HG03469 (cell line): Measurements from ENCODE around the gene WT1.
"Not testable (repeated sequence)": the region's sequence is repeated elsewhere in the genome, so short reads cannot be mapped to it uniquely, and the experiment has no call there.

Experiments
- ATAC-seq: cut with Tn5 transposase; IDR thresholded peaks from one replicate; pipeline ENCODE4 v1.9.1; 2021; ENCODE audit warnings: mild to moderate bottlenecking, moderate library complexity, moderate number of reproducible peaks; ENCODE audit not compliant: unreplicated experiment

The WT1 gene

GRCh38 chr11:32435511-32435941 lies at the start of gene WT1:
WT1 (minus strand) TSS chr11:32435539.
- no peak for ATAC-seq

- no peak for ATAC-seq
Observed at GRCh38 chr11:32479291-32479690, 44.0 kb upstream of the WT1 start.

- no peak for ATAC-seq
Observed at GRCh38 chr11:32478277-32478731, 43.0 kb upstream of the WT1 start.

GRCh38 chr11:32473282-32473909 lies 38.1 kb upstream of the WT1 start:
- ATAC-seq = no peak

- ATAC-seq = no peak
Observed at GRCh38 chr11:32472226-32472625, 36.9 kb upstream of the WT1 start.

- not testable (repeated sequence) for ATAC-seq
Observed at GRCh38 chr11:32471544-32471943, 36.2 kb upstream of the WT1 start.

- no peak for ATAC-seq
Observed at GRCh38 chr11:32469791-32470190, 34.5 kb upstream of the WT1 start.

GRCh38 chr11:32466279-32466915 lies 31.1 kb upstream of the WT1 start:
- no peak for ATAC-seq

- ATAC-seq = no peak
Observed at GRCh38 chr11:32464078-32464477, 28.7 kb upstream of the WT1 start.

- ATAC-seq = no peak
Observed at GRCh38 chr11:32462011-32462690, 26.8 kb upstream of the WT1 start.

- ATAC-seq = no peak
Observed at GRCh38 chr11:32456864-32457263, 21.5 kb upstream of the WT1 start.

- ATAC-seq = no peak
Observed at GRCh38 chr11:32454993-32455392, 19.7 kb upstream of the WT1 start.

- ATAC-seq = no peak
Observed at GRCh38 chr11:32451808-32452207, 16.5 kb upstream of the WT1 start.

GRCh38 chr11:32450372-32450771 lies 15.0 kb upstream of the WT1 start:
- no peak for ATAC-seq

GRCh38 chr11:32448232-32448631 lies 12.9 kb upstream of the WT1 start:
- ATAC-seq = no peak

GRCh38 chr11:32447252-32447651 lies 11.9 kb upstream of the WT1 start:
- ATAC-seq = no peak

GRCh38 chr11:32446227-32446626 lies 10.9 kb upstream of the WT1 start:
- ATAC-seq = no peak

GRCh38 chr11:32444186-32444585 lies 8.8 kb upstream of the WT1 start:
- ATAC-seq = no peak

GRCh38 chr11:32440916-32441315 lies 5.6 kb upstream of the WT1 start:
- ATAC-seq = no peak

GRCh38 chr11:32440312-32440908 lies 5.1 kb upstream of the WT1 start:
- no peak for ATAC-seq

- no peak for ATAC-seq
Observed at GRCh38 chr11:32439501-32440210, 4.3 kb upstream of the WT1 start.
